Smooth muscle cell (in vitro differentiated cells): ENCODE data around the gene DCTN2. TPM values are rescaled to one million over a fixed set of nuclear protein-coding genes. Genes with fewer than 3 reads are reported as not detected.

Experiments
- DNase-seq: peaks from one replicate; lab custom pipeline; 2025; ENCODE audit not compliant: unreplicated experiment; lab: John Stamatoyannopoulos, UW
- H2AFZ ChIP-seq: fragments of 200-600 bp; sonication (generic); 2 replicates; pipeline ENCODE4 v1.6.0; 2016; ENCODE audit warnings: antibody characterized with exemption, low read depth, mild to moderate bottlenecking
- H3F3A ChIP-seq: fragments of 200-600 bp; sonication (generic); 2 replicates; pipeline ENCODE4 v1.6.0; 2017; ENCODE audit warnings: antibody characterized with exemption, low read depth
- H3K27ac ChIP-seq: fragments of 200-600 bp; sonication (generic); 2 replicates; pipeline ENCODE4 v1.5.1; 2016; ENCODE audit warnings: low read depth, mild to moderate bottlenecking
- H3K27me3 ChIP-seq: fragments of 200-600 bp; sonication (generic); 2 replicates; pipeline ENCODE4 v1.6.1; 2016; ENCODE audit warnings: low read depth, mild to moderate bottlenecking
- H3K36me3 ChIP-seq: fragments of 200-600 bp; sonication (generic); 2 replicates; pipeline ENCODE4 v1.5.1; 2016; ENCODE audit warnings: low read depth
- H3K4me1 ChIP-seq: fragments of 200-600 bp; sonication (generic); 2 replicates; pipeline ENCODE4 v1.5.1; 2016; ENCODE audit warnings: low read depth
- H3K4me2 ChIP-seq: fragments of 200-600 bp; sonication (generic); 2 replicates; pipeline ENCODE4 v1.6.0; 2016; ENCODE audit warnings: mild to moderate bottlenecking
- H3K4me3 ChIP-seq: fragments of 200-600 bp; sonication (generic); 2 replicates; pipeline ENCODE4 v1.5.1; 2016; ENCODE audit warnings: mild to moderate bottlenecking
- H3K79me2 ChIP-seq: fragments of 200-600 bp; sonication (generic); 2 replicates; pipeline ENCODE4 v1.6.0; 2016; ENCODE audit warnings: low read depth, mild to moderate bottlenecking
- H3K9ac ChIP-seq: fragments of 200-600 bp; sonication (generic); 2 replicates; pipeline ENCODE4 v1.6.0; 2016; ENCODE audit warnings: low read depth
- H3K9me3 ChIP-seq: fragments of 200-600 bp; sonication (generic); replicated peaks from 2 replicates; pipeline ENCODE4 v1.5.1; 2016; ENCODE audit warnings: low read depth
- H4K20me1 ChIP-seq: fragments of 200-600 bp; sonication (generic); 2 replicates; pipeline ENCODE4 v1.6.0; 2016; ENCODE audit warnings: low read depth
- WGBS: methylation state at CpG from one replicate; pipeline ENCODE4 v1.1.7; 2016; ENCODE audit warnings: low lambda C conversion rate; 5-methylcytosine and 5-hydroxymethylcytosine counted together
- polyA plus RNA-seq: library from polyadenylated mRNA; unstranded; fragments of >200 nt; fragmentation: Nextera tagmentation; extraction: Ambion mirVana; gene quantifications from 2 replicates; pipeline ENCODE4 v1.2.1, GENCODE V29; 2016
- total RNA-seq: library from RNA; depleted of rRNA; stranded (reverse); fragments of >200 nt; gene quantifications from 2 replicates; pipeline ENCODE4 v1.2.3, GENCODE V29; 2014
- TF ChIP-seq, protein P1 (sequence below): fragments of 200-600 bp; sonication (generic); IDR thresholded peaks from 2 replicates; pipeline ENCODE4 v1.5.1; 2017; ENCODE audit warnings: borderline replicate concordance, mild to moderate bottlenecking, antibody characterized with exemption; ENCODE audit not compliant: insufficient read depth, poor library complexity, severe bottlenecking

The DCTN2 gene
- total and polyA plus RNA-seq, 2 experiments from 2014 or later: 107 to 119 TPM

DNA sequence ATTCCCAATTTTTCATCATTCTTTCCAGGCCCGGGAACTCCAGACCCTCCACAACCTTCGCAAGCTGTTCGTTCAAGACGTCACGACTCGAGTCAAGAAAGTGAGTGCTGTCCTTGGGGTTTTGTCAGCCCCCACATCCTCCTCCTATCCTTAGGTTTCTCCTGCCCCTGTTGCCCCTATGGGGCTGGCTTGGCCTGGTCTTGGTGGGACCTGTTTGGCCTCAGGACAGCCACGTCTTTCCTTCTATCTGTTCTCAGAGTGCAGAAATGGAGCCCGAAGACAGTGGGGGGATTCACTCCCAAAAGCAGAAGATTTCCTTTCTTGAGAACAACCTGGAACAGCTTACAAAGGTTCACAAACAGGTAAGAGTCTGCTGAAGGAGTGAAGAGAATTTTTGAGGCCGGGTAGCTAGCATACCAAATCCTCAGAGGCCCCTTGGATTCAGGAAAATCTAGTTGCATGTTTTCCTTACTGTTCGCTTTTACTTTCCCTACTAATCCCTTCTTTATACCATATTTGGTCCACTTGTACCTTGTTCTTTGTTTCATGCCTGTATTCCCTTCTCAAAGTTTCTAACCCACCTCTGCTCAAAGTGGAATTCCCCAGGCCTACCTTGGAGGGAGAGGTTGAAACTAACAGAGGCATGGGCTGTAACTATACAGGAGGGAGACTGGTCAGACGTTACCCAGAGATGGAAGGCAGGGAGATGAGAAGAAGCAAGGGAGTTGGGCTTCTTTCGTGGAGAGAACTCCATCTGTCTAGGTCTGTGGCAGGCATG, 31.2 kb upstream of the DCTN2 start:
- Histone ChIP-seq H3K9me3 (no peaks in the 10 kb centered on the region), H3F3A (no peaks in the 10 kb centered on the region), H3K4me1 (no peaks in the 10 kb centered on the region), H3K4me3 (no peak overlapping the region), H3K27me3 (no peaks in the 10 kb centered on the region), H3K27ac (no peak overlapping the region), H2AFZ (no peak overlapping the region), H3K79me2 (no peaks in the 10 kb centered on the region), H4K20me1 (no peaks in the 10 kb centered on the region), H3K9ac (no peak overlapping the region), H3K36me3 (no peaks in the 10 kb centered on the region), H3K4me2 (no peak overlapping the region)
- DNase-seq: no peak
- 94% methylated on average over 12 of the region's 12 CpGs for WGBS
- TF ChIP-seq, protein P1, sequence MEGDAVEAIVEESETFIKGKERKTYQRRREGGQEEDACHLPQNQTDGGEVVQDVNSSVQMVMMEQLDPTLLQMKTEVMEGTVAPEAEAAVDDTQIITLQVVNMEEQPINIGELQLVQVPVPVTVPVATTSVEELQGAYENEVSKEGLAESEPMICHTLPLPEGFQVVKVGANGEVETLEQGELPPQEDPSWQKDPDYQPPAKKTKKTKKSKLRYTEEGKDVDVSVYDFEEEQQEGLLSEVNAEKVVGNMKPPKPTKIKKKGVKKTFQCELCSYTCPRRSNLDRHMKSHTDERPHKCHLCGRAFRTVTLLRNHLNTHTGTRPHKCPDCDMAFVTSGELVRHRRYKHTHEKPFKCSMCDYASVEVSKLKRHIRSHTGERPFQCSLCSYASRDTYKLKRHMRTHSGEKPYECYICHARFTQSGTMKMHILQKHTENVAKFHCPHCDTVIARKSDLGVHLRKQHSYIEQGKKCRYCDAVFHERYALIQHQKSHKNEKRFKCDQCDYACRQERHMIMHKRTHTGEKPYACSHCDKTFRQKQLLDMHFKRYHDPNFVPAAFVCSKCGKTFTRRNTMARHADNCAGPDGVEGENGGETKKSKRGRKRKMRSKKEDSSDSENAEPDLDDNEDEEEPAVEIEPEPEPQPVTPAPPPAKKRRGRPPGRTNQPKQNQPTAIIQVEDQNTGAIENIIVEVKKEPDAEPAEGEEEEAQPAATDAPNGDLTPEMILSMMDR: no peak

DNA sequence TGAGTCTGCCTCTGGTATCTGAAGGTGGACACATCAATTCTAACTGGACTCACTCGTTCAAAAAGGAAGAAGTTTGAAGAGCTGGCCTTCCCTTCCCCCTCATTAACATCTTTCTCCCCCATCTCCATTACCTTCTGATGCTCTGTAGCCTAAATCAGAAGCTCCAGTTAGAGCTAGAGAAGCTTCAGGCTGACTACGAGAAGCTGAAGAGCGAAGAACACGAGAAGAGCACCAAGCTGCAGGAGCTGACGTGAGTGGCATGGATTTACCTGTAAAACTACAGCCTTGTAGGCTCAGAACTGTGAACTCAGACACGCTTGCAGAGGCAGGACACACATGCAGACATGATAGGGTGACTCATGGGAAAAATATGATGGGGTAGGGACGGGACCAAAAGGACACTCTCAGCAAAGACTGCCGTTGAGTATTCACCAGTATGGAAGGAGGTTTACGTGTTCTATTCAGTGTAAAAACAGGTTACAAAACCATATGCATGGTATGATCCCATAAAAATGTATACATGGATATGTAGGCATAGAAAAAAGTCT, 29.7 kb upstream of the DCTN2 start:
- no peaks in the 10 kb centered on the region for H4K20me1 ChIP-seq
- H3K4me1 ChIP-seq: no peaks in the 10 kb centered on the region
- TF ChIP-seq, protein P1: no peak
- no peaks in the 10 kb centered on the region for H3K36me3 ChIP-seq
- no peak overlapping the region for H3K4me3 ChIP-seq
- no peaks in the 10 kb centered on the region for H3K27me3 ChIP-seq
- WGBS: 82% methylated on average over 9 of the region's 9 CpGs
- H3F3A ChIP-seq: no peaks in the 10 kb centered on the region
- no peak overlapping the region for H3K9ac ChIP-seq
- no peak overlapping the region for H3K4me2 ChIP-seq
- no peak for DNase-seq
- no peak overlapping the region for H2AFZ ChIP-seq
- no peak overlapping the region for H3K27ac ChIP-seq
- no peaks in the 10 kb centered on the region for H3K9me3 ChIP-seq
- H3K79me2 ChIP-seq: no peaks in the 10 kb centered on the region

DNA sequence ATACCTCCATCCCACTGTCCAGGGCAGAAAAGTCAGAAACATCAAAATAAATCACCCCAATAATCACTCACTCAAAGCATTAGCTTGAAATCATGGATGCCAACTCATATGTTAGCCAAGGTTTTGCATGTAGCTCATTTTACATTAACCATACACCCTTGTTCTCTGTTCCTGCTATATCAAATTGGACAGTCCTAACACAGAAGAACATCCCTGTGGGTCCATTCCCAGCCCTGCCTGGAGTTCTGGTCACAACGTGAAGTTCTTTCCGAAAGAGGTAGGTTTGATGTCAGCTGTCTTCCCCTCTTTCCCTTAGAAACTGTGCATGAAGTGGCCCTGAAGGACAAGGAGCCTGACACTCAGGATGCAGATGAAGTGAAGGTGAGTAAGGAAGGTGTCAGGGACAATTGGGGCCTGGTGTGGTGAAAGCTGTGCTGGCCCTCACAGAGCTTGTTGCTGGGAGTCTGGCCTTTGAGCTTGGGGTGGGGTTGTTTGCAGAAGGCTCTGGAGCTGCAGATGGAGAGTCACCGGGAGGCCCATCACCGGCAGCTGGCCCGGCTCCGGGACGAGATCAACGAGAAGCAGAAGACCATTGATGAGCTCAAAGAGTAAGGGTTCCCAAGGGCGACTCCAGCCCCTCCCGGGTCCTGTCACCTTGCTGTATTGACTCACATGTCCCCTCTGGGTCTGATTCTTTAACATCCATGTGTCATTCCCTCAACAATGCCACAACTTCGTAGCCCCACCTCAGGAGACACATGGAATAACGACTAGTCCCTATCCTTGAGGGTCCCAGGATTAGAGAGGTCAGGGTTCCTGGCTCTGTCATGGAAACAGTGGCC, 29.0 kb upstream of the DCTN2 start:
- Histone ChIP-seq H3K36me3 (no peaks in the 10 kb centered on the region), H3K4me3 (no peak overlapping the region), H3K4me1 (no peaks in the 10 kb centered on the region), H3F3A (no peaks in the 10 kb centered on the region), H2AFZ (no peak overlapping the region), H3K4me2 (no peak overlapping the region), H4K20me1 (no peaks in the 10 kb centered on the region), H3K27ac (no peak overlapping the region), H3K79me2 (no peaks in the 10 kb centered on the region), H3K9me3 (no peaks in the 10 kb centered on the region), H3K9ac (no peak overlapping the region), H3K27me3 (no peaks in the 10 kb centered on the region)
- TF ChIP-seq, protein P1: no peak
- DNase-seq: no peak
- 94% methylated on average over 12 of the region's 12 CpGs for WGBS
